ENCODE measurements around the gene GBX2.

GBX2 gene

GRCh38 chr2:236167297-236168109 is 683 bp downstream of the GBX2 start:
- DNase-seq (ENCODE audit: low read depth): no peak

- DNase-seq (ENCODE audit: low read depth): no peak
Measured at GRCh38 chr2:236166796-236167296, 1.3 kb downstream of the GBX2 start.

- no peak for DNase-seq (ENCODE audit: low read depth)
Measured at GRCh38 chr2:236165842-236166795, 2.1 kb downstream of the GBX2 start.

GRCh38 chr2:236164925-236165841 is 3.0 kb downstream of the GBX2 start:
- DNase-seq (ENCODE audit: low read depth): no peak

GRCh38 chr2:236164201-236164924 is 3.8 kb downstream of the GBX2 start:
- no peak for DNase-seq (ENCODE audit: low read depth)

- no peak for DNase-seq (ENCODE audit: low read depth)
Measured at GRCh38 chr2:236163471-236164200, 4.5 kb downstream of the GBX2 start.

- DNase-seq (ENCODE audit: low read depth): no peak
Measured at GRCh38 chr2:236162882-236163470, 5.2 kb downstream of the GBX2 start.

GRCh38 chr2:236162031-236162845 is 5.9 kb downstream of the GBX2 start:
- no peak for DNase-seq (ENCODE audit: low read depth)

- DNase-seq (ENCODE audit: low read depth): no peak
Measured at GRCh38 chr2:236161531-236161930, 6.7 kb downstream of the GBX2 start.

GRCh38 chr2:236161082-236161462 is 7.1 kb downstream of the GBX2 start:
- DNase-seq (ENCODE audit: low read depth): no peak

GRCh38 chr2:236160366-236161081 is 7.7 kb downstream of the GBX2 start:
- DNase-seq (ENCODE audit: low read depth): no peak

GRCh38 chr2:236159778-236160170 is 8.4 kb downstream of the GBX2 start:
- DNase-seq (ENCODE audit: low read depth): no peak

GRCh38 chr2:236158969-236159777 is 9.0 kb downstream of the GBX2 start:
- no peak for DNase-seq (ENCODE audit: low read depth)

- DNase-seq (ENCODE audit: low read depth): no peak
Measured at GRCh38 chr2:236157815-236158498, 10.2 kb downstream of the GBX2 start.

GRCh38 chr2:236157366-236157765 is 10.8 kb downstream of the GBX2 start:
- DNase-seq (ENCODE audit: low read depth): no peak

- no peak for DNase-seq (ENCODE audit: low read depth)
Measured at GRCh38 chr2:236156860-236157194, 11.4 kb downstream of the GBX2 start.

All from activated T-cell treated with anti-CD3 and anti-CD28 coated beads for 1 hour (primary cell).